KBM-7 (cell line): ENCODE data around the gene ZDHHC11.
"Not testable (repeated sequence)": the region's sequence is repeated elsewhere in the genome, so short reads cannot be mapped to it uniquely, and the experiment has no call there.

Experiments used
- DNase-seq: peaks from one replicate; pipeline ENCODE4 v3.0.0-alpha.2; 2015
- in situ Hi-C: fragments of 300-500 bp; cut with MboI; formaldehyde crosslinking; loops from 2 replicates; pipeline ENCODE4 v1.14.3; 2020; ENCODE audit warnings: low sequenced_read_pairs, low pct_unique_long_range_greater_than_20kb, mixed read lengths

Gene ZDHHC11

GRCh38 chr5:784428-785177 lies 66.2 kb downstream of the ZDHHC11 start, which contains the start of gene ZDHHC11B:
Gene ZDHHC11B (minus strand): TSS chr5:784729. CDS start chr5:766919, 17,810 bp downstream.
- in situ Hi-C loops = not testable (repeated sequence)

GRCh38 chr5:783881-784427 lies 66.8 kb downstream of the ZDHHC11 start:
- in situ Hi-C loops = not testable (repeated sequence)

More at GRCh38 chr5:784428-785177, 66.2 kb downstream of the ZDHHC11 start, which contains the start of gene ZDHHC11B:
- DNase-seq = peak; percentile 75

GRCh38 chr5:783049-783802 lies 67.6 kb downstream of the ZDHHC11 start:
- DNase-seq, in situ Hi-C loops: not testable (repeated sequence)

More at GRCh38 chr5:783881-784427, 66.8 kb downstream of the ZDHHC11 start:
- peak; percentile 62 for DNase-seq

- DNase-seq, in situ Hi-C loops: not testable (repeated sequence)
Measured at GRCh38 chr5:782356-782755, 68.4 kb downstream of the ZDHHC11 start.

GRCh38 chr5:780571-780970 lies 70.2 kb downstream of the ZDHHC11 start:
- DNase-seq, in situ Hi-C loops: not testable (repeated sequence)

- in situ Hi-C loops = loop anchor here (5.0 kb wide), 1 partner anchor 97 kb away; no protein-coding TSS in a partner anchor
- DNase-seq = not testable (repeated sequence)
Measured at GRCh38 chr5:778967-779366, 71.8 kb downstream of the ZDHHC11 start.

- in situ Hi-C loops = loop anchor here (5.0 kb wide), 1 partner anchor 96 kb away; no protein-coding TSS in a partner anchor
- not testable (repeated sequence) for DNase-seq
Measured at GRCh38 chr5:778421-778820, 72.4 kb downstream of the ZDHHC11 start.

- DNase-seq = no peak
- in situ Hi-C loops = loop anchor here (5.0 kb wide), 1 partner anchor 95 kb away; no protein-coding TSS in a partner anchor
Measured at GRCh38 chr5:777756-778161, 73.0 kb downstream of the ZDHHC11 start.

GRCh38 chr5:776862-777711 lies 73.7 kb downstream of the ZDHHC11 start:
- in situ Hi-C loops = loop anchor here (5.0 kb wide), 1 partner anchor 95 kb away; no protein-coding TSS in a partner anchor
- no peak for DNase-seq

- in situ Hi-C loops = loop anchor here (5.0 kb wide), 1 partner anchor 94 kb away; no protein-coding TSS in a partner anchor
- no peak for DNase-seq
Measured at GRCh38 chr5:775961-776861, 74.6 kb downstream of the ZDHHC11 start.

GRCh38 chr5:775595-775960 lies 75.2 kb downstream of the ZDHHC11 start:
- not testable (repeated sequence) for DNase-seq
- in situ Hi-C loops = loop anchor here (5.0 kb wide), 1 partner anchor 93 kb away; no protein-coding TSS in a partner anchor

GRCh38 chr5:774854-775505 lies 75.8 kb downstream of the ZDHHC11 start:
- in situ Hi-C loops = loop anchor here (5.0 kb wide), 1 partner anchor 93 kb away; no protein-coding TSS in a partner anchor
- not testable (repeated sequence) for DNase-seq

GRCh38 chr5:774304-774703 lies 76.5 kb downstream of the ZDHHC11 start:
- in situ Hi-C loops, DNase-seq: not testable (repeated sequence)

- in situ Hi-C loops = no loop called here
- no peak for DNase-seq
Measured at GRCh38 chr5:773517-774264, 77.1 kb downstream of the ZDHHC11 start.

GRCh38 chr5:772931-773330 lies 77.9 kb downstream of the ZDHHC11 start:
- DNase-seq, in situ Hi-C loops: not testable (repeated sequence)

GRCh38 chr5:772547-772890 lies 78.3 kb downstream of the ZDHHC11 start:
- DNase-seq, in situ Hi-C loops: not testable (repeated sequence)
